IMR-90 (cell line): ENCODE results near the gene RWDD1. TPM values are rescaled to one million over a fixed set of nuclear protein-coding genes. Genes with fewer than 3 reads are reported as not detected.

Source experiments
- ATAC-seq: fragments of 200-7000 bp; cut with Tn5 transposase; 2 replicates; pipeline ENCODE4 v1.9.1; 2020; ENCODE audit warnings: low read depth, mild to moderate bottlenecking, moderate library complexity
- BruUV-seq: library from RNA; stranded (reverse); fragments of 400-500 nt; replicated peaks from 2 replicates; lab custom pipeline; 2021; lab: Mats Ljungman, UMichigan
- CTCF ChIA-PET: fragments of 300-600 bp; formaldehyde crosslinking; extraction: SDS; loops from one replicate; lab custom pipeline; 2021; ENCODE audit warnings: antibody characterized with exemption; lab: Yijun Ruan, JAX
- POLR2A ChIA-PET: fragments of 300-600 bp; sonication (Branson Sonifier 250); formaldehyde crosslinking; loops from one replicate; lab custom pipeline; 2022; ENCODE audit warnings: antibody characterized with exemption; ENCODE audit not compliant: unreplicated experiment; lab: Charles Lee
- DNase-seq: peaks from one replicate; pipeline ENCODE4 v3.0.0; 2013
- H2AFZ ChIP-seq: replicated peaks from 2 replicates; pipeline ENCODE3; 2013; ENCODE audit warnings: low read length, mild to moderate bottlenecking; ENCODE audit not compliant: poor library complexity
- H2AK5ac ChIP-seq: 2 replicates; pipeline ENCODE4 v1.6.1; 2013; ENCODE audit warnings: low read depth, low read length, inconsistent platforms
- H2AK9ac ChIP-seq: replicated peaks from 2 replicates; pipeline ENCODE3; 2013; ENCODE audit warnings: mild to moderate bottlenecking, low read depth, low read length, moderate library complexity; ENCODE audit not compliant: poor library complexity
- H2BK120ac ChIP-seq: 2 replicates; pipeline ENCODE4 v1.6.1; 2013; ENCODE audit warnings: low read depth, low read length, inconsistent platforms
- H2BK15ac ChIP-seq: 3 replicates; pipeline ENCODE4 v1.6.1; 2013; ENCODE audit warnings: low read depth, low read length, inconsistent platforms
- H2BK20ac ChIP-seq: 2 replicates; pipeline ENCODE4 v1.6.1; 2013; ENCODE audit warnings: low read depth, mild to moderate bottlenecking, inconsistent platforms, low read length, moderate library complexity
- H2BK5ac ChIP-seq: 2 replicates; pipeline ENCODE4 v1.6.1; 2013; ENCODE audit warnings: mild to moderate bottlenecking, low read depth, low read length, inconsistent platforms; ENCODE audit not compliant: poor library complexity, severe bottlenecking
- H3K14ac ChIP-seq: replicated peaks from 2 replicates; pipeline ENCODE4 v1.6.1; 2013; ENCODE audit warnings: low read depth, low read length, inconsistent platforms
- H3K18ac ChIP-seq: 2 replicates; pipeline ENCODE4 v1.6.1; 2013; ENCODE audit warnings: low read depth, low read length, control low read depth
- H3K23ac ChIP-seq: 2 replicates; pipeline ENCODE4 v1.6.1; 2013; ENCODE audit warnings: low read depth, low read length, inconsistent platforms
- H3K27ac ChIP-seq: 2 replicates; pipeline ENCODE4 v1.5.1; 2013; ENCODE audit warnings: mild to moderate bottlenecking, control low read depth, low read length; ENCODE audit not compliant: insufficient read depth
- H3K27me3 ChIP-seq: 2 replicates; pipeline ENCODE4 v1.6.1; 2013; ENCODE audit warnings: low read length; ENCODE audit not compliant: control insufficient read depth, insufficient read depth
- H3K36me3 ChIP-seq: 2 replicates; pipeline ENCODE4 v1.6.1; 2013; ENCODE audit warnings: low read length, mixed read lengths; ENCODE audit not compliant: control insufficient read depth, insufficient read depth
- H3K4ac ChIP-seq: 2 replicates; pipeline ENCODE4 v1.6.1; 2013; ENCODE audit warnings: low read depth, low read length, inconsistent platforms
- H3K4me1 ChIP-seq: 2 replicates; pipeline ENCODE4 v1.6.1; 2013; ENCODE audit warnings: low read length, mixed read lengths; ENCODE audit not compliant: control insufficient read depth, insufficient read depth
- H3K4me2 ChIP-seq: 2 replicates; pipeline ENCODE4 v1.6.1; 2013; ENCODE audit warnings: low read depth, mild to moderate bottlenecking, control low read depth, low read length, moderate library complexity
- H3K4me3 ChIP-seq: 2 replicates; pipeline ENCODE4 v1.5.1; 2013; ENCODE audit warnings: low read depth, mild to moderate bottlenecking, control low read depth, low read length, moderate library complexity; ENCODE audit not compliant: insufficient read depth
- H3K56ac ChIP-seq: 2 replicates; pipeline ENCODE4 v1.6.1; 2013; ENCODE audit warnings: low read length, inconsistent platforms; ENCODE audit not compliant: insufficient read depth; ENCODE audit errors: extremely low read depth
- H3K79me1 ChIP-seq, 2 experiments: 2 replicates each; pipeline ENCODE4 v1.6.1; 2013; ENCODE audit warnings: low read length in 2 of 2, inconsistent platforms in 1 of 2, low read depth in 1 of 2
- H3K9ac ChIP-seq: 2 replicates; pipeline ENCODE4 v1.6.1; 2013; ENCODE audit warnings: low read depth, low read length, control low read depth
- H3K9me1 ChIP-seq: 2 replicates; pipeline ENCODE4 v1.6.1; 2013; ENCODE audit warnings: low read length, inconsistent platforms; ENCODE audit not compliant: insufficient read depth
- H3K9me3 ChIP-seq: 2 replicates; pipeline ENCODE4 v1.6.1; 2013; ENCODE audit warnings: low read length; ENCODE audit not compliant: control insufficient read depth, insufficient read depth
- H4K20me1 ChIP-seq: 2 replicates; pipeline ENCODE4 v1.6.1; 2013; ENCODE audit warnings: low read length, inconsistent platforms; ENCODE audit not compliant: insufficient read depth
- H4K5ac ChIP-seq: 2 replicates; pipeline ENCODE4 v1.6.1; 2013; ENCODE audit warnings: mild to moderate bottlenecking, low read depth, low read length, control low read depth
- H4K8ac ChIP-seq, 2 experiments: 2 replicates each; pipeline ENCODE4 v1.6.1; 2013; ENCODE audit warnings: low read depth in 2 of 2, low read length in 2 of 2, control low read depth in 1 of 2, inconsistent platforms in 1 of 2
- H4K91ac ChIP-seq: 2 replicates; pipeline ENCODE4 v1.6.1; 2013; ENCODE audit warnings: low read depth, low read length, inconsistent platforms; ENCODE audit not compliant: insufficient read depth
- BHLHE40 ChIP-seq: fragments of 150-350 bp; IDR thresholded peaks from 2 replicates; pipeline ENCODE4 v1.6.1; 2016; ENCODE audit warnings: mild to moderate bottlenecking, low read depth, low read length
- CEBPB ChIP-seq: IDR thresholded peaks from 2 replicates; pipeline ENCODE4 v1.6.1; 2012; ENCODE audit warnings: low read depth, low read length, improper control_type of control experiment
- CHD1 ChIP-seq: IDR thresholded peaks from 2 replicates; pipeline ENCODE4 v1.6.1; 2012; ENCODE audit warnings: low read depth, low read length, improper control_type of control experiment
- FOS ChIP-seq: fragments of 150-350 bp; IDR thresholded peaks from 2 replicates; pipeline ENCODE4 v1.6.1; 2016; ENCODE audit warnings: low read depth, low read length
- MAFK ChIP-seq: IDR thresholded peaks from 2 replicates; pipeline ENCODE4 v1.6.1; 2012; ENCODE audit warnings: low read depth, low read length, improper control_type of control experiment
- MAZ ChIP-seq: IDR thresholded peaks from 2 replicates; pipeline ENCODE4 v1.6.1; 2012; ENCODE audit warnings: low read depth, mild to moderate bottlenecking, low read length, improper control_type of control experiment, moderate library complexity, borderline replicate concordance
- RAD21 ChIP-seq: IDR thresholded peaks from 2 replicates; pipeline ENCODE4 v1.6.1; 2012; ENCODE audit warnings: low read length, improper control_type of control experiment
- RCOR1 ChIP-seq: IDR thresholded peaks from 2 replicates; pipeline ENCODE4 v1.6.1; 2012; ENCODE audit warnings: mild to moderate bottlenecking, low read length, improper control_type of control experiment; ENCODE audit not compliant: insufficient replicate concordance
- RFX5 ChIP-seq: IDR thresholded peaks from 2 replicates; pipeline ENCODE4 v1.8.0; 2012; ENCODE audit warnings: low read depth, mild to moderate bottlenecking, low read length, moderate library complexity
- WGBS, 2 experiments: methylation state at CpG; one replicate each; pipeline versions ENCODE4 v1.1.5 to v1.1.7; 2013; ENCODE audit warnings: missing lambda C conversion rate in 2 of 2; ENCODE audit not compliant: insufficient read length in 1 of 2; ENCODE audit errors: extremely low coverage in 2 of 2; 5-methylcytosine and 5-hydroxymethylcytosine counted together
- dilution Hi-C: fragments of 300-500 bp; cut with HindIII; formaldehyde crosslinking; loops from one replicate; pipeline ENCODE4 v1.14.3; 2018; ENCODE audit warnings: low sequenced_read_pairs; ENCODE audit not compliant: unreplicated experiment
- in situ Hi-C: fragments of 300-500 bp; cut with MboI; formaldehyde crosslinking; loops from 3 replicates; pipeline ENCODE4 v1.14.3; 2019; ENCODE audit warnings: low sequenced_read_pairs, inconsistent platforms, mixed read lengths
- intact Hi-C: fragments of 100-400 bp; cut with micrococcal nuclease; formaldehyde crosslinking; loops from 2 replicates; pipeline ENCODE4 v1.10.0; 2022
- polyA plus RNA-seq, 3 experiments: library from polyadenylated mRNA; depleted of rRNA; stranded (reverse); fragments of >200 nt; gene quantifications; 2 replicates each; pipeline ENCODE4 v1.2.3, GENCODE V29; 2012; ENCODE audit warnings: low replicate concordance in 1 of 3
- total RNA-seq: library from RNA; depleted of rRNA; stranded (reverse); fragments of >200 nt; gene quantifications from 2 replicates; pipeline ENCODE4 v1.2.3, GENCODE V29; 2012
- TF ChIP-seq, protein P1 (sequence below): fragments of 150-350 bp; IDR thresholded peaks from 2 replicates; pipeline ENCODE4 v1.6.1; 2016; ENCODE audit warnings: low read depth, mild to moderate bottlenecking, low read length, moderate library complexity, borderline replicate concordance

The RWDD1 gene
- total and polyA plus RNA-seq, 2 of the 4 experiments (the other 2 are of a cell fraction) = 23.6 to 92.8 TPM

GRCh38 chr6:116547358-116547757 is 23.9 kb upstream of the RWDD1 start:
- TF ChIP-seq RFX5 (no peak), RAD21 (no peak), MAZ (no peak), RCOR1 (no peak), BHLHE40 (no peak), CEBPB (no peak), CHD1 (no peak), FOS (no peak), MAFK (no peak)
- TF ChIP-seq, protein P1, sequence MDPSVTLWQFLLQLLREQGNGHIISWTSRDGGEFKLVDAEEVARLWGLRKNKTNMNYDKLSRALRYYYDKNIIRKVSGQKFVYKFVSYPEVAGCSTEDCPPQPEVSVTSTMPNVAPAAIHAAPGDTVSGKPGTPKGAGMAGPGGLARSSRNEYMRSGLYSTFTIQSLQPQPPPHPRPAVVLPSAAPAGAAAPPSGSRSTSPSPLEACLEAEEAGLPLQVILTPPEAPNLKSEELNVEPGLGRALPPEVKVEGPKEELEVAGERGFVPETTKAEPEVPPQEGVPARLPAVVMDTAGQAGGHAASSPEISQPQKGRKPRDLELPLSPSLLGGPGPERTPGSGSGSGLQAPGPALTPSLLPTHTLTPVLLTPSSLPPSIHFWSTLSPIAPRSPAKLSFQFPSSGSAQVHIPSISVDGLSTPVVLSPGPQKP = no peak
- Histone ChIP-seq H2BK20ac (no peak overlapping the region), H4K8ac (no peak overlapping the region), H3K4me1 (no peaks in the 10 kb centered on the region), H3K14ac (no peak overlapping the region), H3K36me3 (no peaks in the 10 kb centered on the region), H4K91ac (no peak overlapping the region), H2AK5ac (no peak overlapping the region), H3K9me1 (no peaks in the 10 kb centered on the region), H2BK120ac (no peak overlapping the region), H2AFZ (no peak overlapping the region), H3K4me2 (no peak overlapping the region), H4K20me1 (no peaks in the 10 kb centered on the region), H3K27ac (no peak overlapping the region), H2BK15ac (no peak overlapping the region), H3K79me1 (no peaks in the 10 kb centered on the region), H3K4me3 (no peak overlapping the region), H4K5ac (no peak overlapping the region), H3K9ac (no peak overlapping the region), H3K23ac (no peak overlapping the region), H3K18ac (no peak overlapping the region), H2AK9ac (no peak overlapping the region), H3K4ac (no peak overlapping the region), H3K9me3 (no peaks in the 10 kb centered on the region), H3K27me3 (no peaks in the 10 kb centered on the region), H3K56ac (no peak overlapping the region), H2BK5ac (no peak overlapping the region)
- ChIA-PET CTCF (no interaction called here), POLR2A (no interaction called here)
- dilution Hi-C loops = no loop called here
- ATAC-seq (no peak), DNase-seq (no peak)
- WGBS, 2 experiments = no CpG with 5 or more reads among the region's 6 CpGs
- BruUV-seq = no TSS peak
- intact Hi-C loops = no loop called here
- in situ Hi-C loops = no loop called here
